ENCODE measurements around the gene CDH2.

The CDH2 gene

GRCh38 chr18:28167835-28168349 is 9.0 kb downstream of the CDH2 start:
- DNase-seq, result no peak

- no peak for DNase-seq
Observed at GRCh38 chr18:28164771-28165483, 12.0 kb downstream of the CDH2 start.

- no peak for DNase-seq
Observed at GRCh38 chr18:28163201-28163775, 13.6 kb downstream of the CDH2 start.

- DNase-seq, result no peak
Observed at GRCh38 chr18:28161608-28162599, 15.0 kb downstream of the CDH2 start.

GRCh38 chr18:28159055-28159454 is 17.9 kb downstream of the CDH2 start:
- no peak for DNase-seq

GRCh38 chr18:28158083-28158581 is 18.8 kb downstream of the CDH2 start:
- DNase-seq, result no peak

GRCh38 chr18:28153485-28154065 is 23.4 kb downstream of the CDH2 start:
- DNase-seq, result no peak

GRCh38 chr18:28152754-28153153 is 24.2 kb downstream of the CDH2 start:
- no peak for DNase-seq

GRCh38 chr18:28152354-28152753 is 24.6 kb downstream of the CDH2 start:
- no peak for DNase-seq

- no peak for DNase-seq
Observed at GRCh38 chr18:28151434-28151833, 25.5 kb downstream of the CDH2 start.

GRCh38 chr18:28150925-28151324 is 26.0 kb downstream of the CDH2 start:
- no peak for DNase-seq

- DNase-seq, result no peak
Observed at GRCh38 chr18:28149810-28150420, 27.0 kb downstream of the CDH2 start.

- DNase-seq, result no peak
Observed at GRCh38 chr18:28147674-28148171, 29.2 kb downstream of the CDH2 start.

- DNase-seq, result no peak
Observed at GRCh38 chr18:28143725-28144124, 33.2 kb downstream of the CDH2 start.

- DNase-seq, result no peak
Observed at GRCh38 chr18:28138816-28139215, 38.1 kb downstream of the CDH2 start.

GRCh38 chr18:28136071-28136470 is 40.9 kb downstream of the CDH2 start:
- DNase-seq, result no peak

- no peak for DNase-seq
Observed at GRCh38 chr18:28134774-28135173, 42.2 kb downstream of the CDH2 start.

GRCh38 chr18:28132084-28132483 is 44.8 kb downstream of the CDH2 start:
- no peak for DNase-seq

- no peak for DNase-seq
Observed at GRCh38 chr18:28128659-28128980, 48.3 kb downstream of the CDH2 start.

- no peak for DNase-seq
Observed at GRCh38 chr18:28127763-28128658, 48.9 kb downstream of the CDH2 start.

GRCh38 chr18:28127228-28127627 is 49.7 kb downstream of the CDH2 start:
- no peak for DNase-seq

Measured in hematopoietic multipotent progenitor cell treated with erythropoietin and hydrocortisone succinate and interleukin-3 and kit ligand, for 8 days (in vitro differentiated cells).